Gastrocnemius medialis (tissue), 4 donors: ENCODE measurements around the gene SLC39A3. TPM values are rescaled to one million over a fixed set of nuclear protein-coding genes. Genes with fewer than 3 reads are reported as not detected.

Experiments used
- ATAC-seq, 2 donors: fragments of 150-250 bp; one replicate each; pipeline ENCODE4 v1.9.1; 2016
- DNase-seq, 2 donors: peaks; one replicate each; pipeline ENCODE4 v3.0.0-alpha.2; 2019
- H3K27ac ChIP-seq, 4 donors: fragments of 200-600 bp; sonication (generic); 1 replicate in 1 of 4; 2 replicates in 3 of 4; pipeline ENCODE4 v1.5.1; 2016 to 2018; ENCODE audit warnings: mild to moderate bottlenecking in 2 of 4, moderate library complexity in 1 of 4
- H3K27me3 ChIP-seq, 3 donors: fragments of 200-600 bp; sonication (generic) in 2 of 3; 1 replicate in 1 of 3; 2 replicates in 2 of 3; pipeline versions ENCODE4 v1.5.1 to v1.6.0; 2016 to 2019; ENCODE audit warnings: mild to moderate bottlenecking in 1 of 3, moderate library complexity in 1 of 3
- H3K36me3 ChIP-seq, 2 donors: fragments of 200-600 bp; sonication (generic) in 1 of 2; one replicate each; pipeline ENCODE4 v1.5.1; 2017 to 2018
- H3K4me1 ChIP-seq, 2 donors: fragments of 200-600 bp; sonication (generic) in 1 of 2; one replicate each; pipeline ENCODE4 v1.5.1; 2016 to 2017; ENCODE audit warnings: mild to moderate bottlenecking in 2 of 2
- H3K4me3 ChIP-seq, 4 donors: fragments of 200-600 bp; sonication (generic) in 3 of 4; 1 replicate in 1 of 4; 2 replicates in 3 of 4; pipeline ENCODE4 v1.5.1; 2016 to 2019; ENCODE audit warnings: mild to moderate bottlenecking in 2 of 4
- H3K9me3 ChIP-seq, 3 donors: fragments of 200-600 bp; sonication (generic) in 2 of 3; 1 replicate in 1 of 3; 2 replicates in 2 of 3; pipeline ENCODE4 v1.5.1; 2016 to 2019
- CTCF ChIP-seq, 5 experiments: fragments of 450-650 bp in 3 of 5; fragments of 200-600 bp in 2 of 5; sonication (generic) in 2 of 5; IDR thresholded peaks in 4 of 5; conservative IDR thresholded peaks in 1 of 5; 1 replicate in 4 of 5; 2 replicates in 1 of 5; pipeline ENCODE4 v1.5.1; 2016 to 2019; ENCODE audit warnings: antibody characterized with exemption in 5 of 5, mild to moderate bottlenecking in 3 of 5, moderate library complexity in 3 of 5
- POLR2A ChIP-seq, 2 donors: fragments of 450-650 bp; IDR thresholded peaks; one replicate each; pipeline ENCODE4 v1.6.1; 2017; ENCODE audit warnings: antibody characterized with exemption in 2 of 2, mild to moderate bottlenecking in 2 of 2, moderate library complexity in 2 of 2
- in situ Hi-C, 4 donors: fragments of 200-750 bp; cut with MboI; loops; one replicate each; pipeline versions ENCODE4 v1.15.0 to v1.8.0; 2017; ENCODE audit warnings: low sequenced_read_pairs in 4 of 4
- intact Hi-C: fragments of 100-400 bp; cut with DNase I; formaldehyde crosslinking; loops from one replicate; pipeline ENCODE4 v1.15.1; 2023; ENCODE audit warnings: low total_unique reads
- total RNA-seq, 4 donors: library from RNA; depleted of rRNA; stranded (reverse); fragments of >200 nt; gene quantifications; one replicate each; pipeline versions ENCODE4 v1.1.0 to v1.2.3, GENCODE V29; 2016

The SLC39A3 gene
- total RNA-seq, 4 donors from 2014 or later: 23.1 to 60.9 (median 27.1) TPM

GRCh38 chr19:2727640-2727944 lies 12.2 kb downstream of the SLC39A3 start:
- intact Hi-C loops (no loop called here), in situ Hi-C loops (no loop called here)
- H3K36me3 ChIP-seq: peaks cover 0 to 7% of the 10 kb centered on the region in 2 donors
- peaks cover 6 to 8% of the 10 kb centered on the region in 2 donors for H3K4me1 ChIP-seq
- H3K4me3 ChIP-seq: no peak overlapping the region
- DNase-seq: no peak
- no peak overlapping the region for H3K27ac ChIP-seq
- TF ChIP-seq POLR2A (IDR thresholded peaks at IDR 0.05) (no peak), CTCF (IDR thresholded peaks at IDR 0.05 in 4 of 5, conservative IDR thresholded peaks at IDR 0.05 in 1 of 5) (no peak)
- peaks cover 24 to 28% (median 25%) of the 10 kb centered on the region in 3 donors for H3K27me3 ChIP-seq
- no peaks in the 10 kb centered on the region for H3K9me3 ChIP-seq
- ATAC-seq: no peak

- intact Hi-C loops: no loop called here
- H3K27me3 ChIP-seq: peaks cover 24 to 28% (median 27%) of the 10 kb centered on the region in 3 donors
- TF ChIP-seq CTCF (IDR thresholded peaks at IDR 0.05 in 4 of 5, conservative IDR thresholded peaks at IDR 0.05 in 1 of 5) (no peak), POLR2A (IDR thresholded peaks at IDR 0.05) (no peak)
- no peak overlapping the region for H3K27ac ChIP-seq
- no peak for ATAC-seq
- H3K4me1 ChIP-seq: peaks cover 6 to 9% of the 10 kb centered on the region in 2 donors
- no peak for DNase-seq
- H3K9me3 ChIP-seq: no peaks in the 10 kb centered on the region
- peaks cover 0 to 2% of the 10 kb centered on the region in 2 donors for H3K36me3 ChIP-seq
- in situ Hi-C loops: no loop called here
- no peak overlapping the region for H3K4me3 ChIP-seq
Observed at GRCh38 chr19:2726904-2727639, 12.7 kb downstream of the SLC39A3 start.

DNA sequence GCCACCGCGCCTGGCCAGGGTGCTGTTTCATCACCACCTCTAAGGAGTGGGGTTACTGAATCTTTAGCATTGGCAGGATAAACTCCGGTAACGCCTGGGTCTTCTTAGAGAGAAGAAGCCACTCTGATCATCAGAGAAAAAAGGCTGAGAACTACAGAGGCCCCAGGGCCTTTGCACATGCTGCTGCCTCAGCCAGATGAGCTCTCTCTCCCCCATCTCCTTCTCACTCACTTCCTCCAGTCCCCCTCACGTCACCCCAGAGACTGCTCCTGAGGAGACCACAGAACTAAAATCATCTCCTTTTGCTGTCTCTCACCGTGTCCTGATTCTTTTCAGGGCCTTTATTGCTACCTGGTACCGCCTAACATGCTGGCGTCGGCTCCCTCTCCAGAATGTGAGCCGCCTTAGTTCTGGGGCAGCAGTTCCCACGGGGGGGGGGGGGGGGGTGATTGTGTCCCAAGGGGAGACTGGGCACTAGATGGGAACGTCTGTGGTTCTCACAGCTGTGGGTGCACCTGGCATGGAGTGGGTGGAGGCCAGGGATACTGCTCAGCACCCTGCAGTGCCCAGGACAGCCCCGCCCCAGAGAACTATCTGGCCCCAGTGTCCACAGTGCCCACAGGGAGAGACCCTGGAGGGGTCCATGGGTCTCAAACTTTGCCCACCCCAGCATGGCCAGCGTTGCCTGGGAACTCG lies 13.5 kb downstream of the SLC39A3 start:
- H3K4me3 ChIP-seq: no peak overlapping the region
- peaks cover 29 to 33% (median 32%) of the 10 kb centered on the region in 3 donors for H3K27me3 ChIP-seq
- H3K9me3 ChIP-seq: no peaks in the 10 kb centered on the region
- no peak overlapping the region for H3K27ac ChIP-seq
- ATAC-seq (no peak), DNase-seq (no peak)
- no peaks in the 10 kb centered on the region for H3K36me3 ChIP-seq
- TF ChIP-seq POLR2A (IDR thresholded peaks at IDR 0.05) (no peak), CTCF (IDR thresholded peaks at IDR 0.05 in 4 of 5, conservative IDR thresholded peaks at IDR 0.05 in 1 of 5) (no peak)
- intact Hi-C loops: no loop called here
- in situ Hi-C loops: no loop called here
- peaks cover 6 to 9% of the 10 kb centered on the region in 2 donors for H3K4me1 ChIP-seq

DNA sequence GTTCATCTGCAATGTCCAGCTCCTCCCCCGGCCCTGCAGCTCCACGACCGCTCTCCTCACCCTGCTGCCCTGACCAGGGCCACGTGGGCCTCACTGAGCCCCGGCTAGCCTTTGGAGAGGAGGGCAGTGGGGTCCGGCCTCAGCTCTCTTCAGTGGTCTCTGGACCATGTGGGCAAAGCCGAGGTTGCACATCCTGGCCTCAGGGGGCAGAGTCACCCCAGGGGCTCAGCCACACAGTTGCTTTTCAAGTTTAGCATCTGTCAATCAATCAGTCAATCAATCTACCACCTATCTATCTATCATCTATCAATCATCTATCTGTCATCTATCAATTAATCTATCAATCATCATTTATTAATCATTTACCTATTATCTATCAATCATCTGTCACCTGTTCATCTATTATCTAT lies 15.7 kb downstream of the SLC39A3 start:
- ATAC-seq: no peak
- intact Hi-C loops: no loop called here

More for the DNA sequence above, 15.7 kb downstream of the SLC39A3 start:
- peaks cover 45 to 51% (median 47%) of the 10 kb centered on the region in 3 donors for H3K27me3 ChIP-seq
- no peak overlapping the region for H3K4me3 ChIP-seq
- TF ChIP-seq POLR2A (IDR thresholded peaks at IDR 0.05): no peak
- no peak for TF ChIP-seq CTCF (IDR thresholded peaks at IDR 0.05 in 4 of 5, conservative IDR thresholded peaks at IDR 0.05 in 1 of 5)
- H3K27ac ChIP-seq: no peak overlapping the region
- DNase-seq: no peak
- H3K9me3 ChIP-seq: no peaks in the 10 kb centered on the region
- in situ Hi-C loops: no loop called here
- H3K36me3 ChIP-seq: no peaks in the 10 kb centered on the region
- H3K4me1 ChIP-seq: peaks cover 12 to 14% of the 10 kb centered on the region in 2 donors
